Caco-2 (cell line): ENCODE measurements around the gene USP17L21. TPM values are rescaled to one million over a fixed set of nuclear protein-coding genes. Genes with fewer than 3 reads are reported as not detected.
A peak's percentile ranks its signal among the peaks of the same experiment; 100 is the strongest.
"Not testable (repeated sequence)": the region's sequence is repeated elsewhere in the genome, so short reads cannot be mapped to it uniquely, and the experiment has no call there.

Experiments
- BruUV-seq: library from RNA; stranded (reverse); fragments of 400-500 nt; replicated peaks from 2 replicates; lab custom pipeline; 2021; lab: Mats Ljungman, UMichigan
- CTCF ChIA-PET: fragments of 300-600 bp; sonication (Branson Sonifier 250); formaldehyde crosslinking; loops from one replicate; lab custom pipeline; 2022; ENCODE audit warnings: antibody characterized with exemption; lab: Charles Lee
- POLR2A ChIA-PET: fragments of 300-600 bp; sonication (Branson Sonifier 250); formaldehyde crosslinking; loops from one replicate; lab custom pipeline; 2022; ENCODE audit warnings: antibody characterized with exemption; lab: Charles Lee
- DNase-seq, 2 experiments: peaks; one replicate each; pipeline versions ENCODE4 v3.0.0 to v3.0.0-alpha.2; 2020 to 2022
- H3K27me3 ChIP-seq: replicated peaks from 2 replicates; pipeline ENCODE4 v1.6.0; 2011; ENCODE audit warnings: low read length; ENCODE audit not compliant: control insufficient read depth, insufficient read depth
- H3K36me3 ChIP-seq: 2 replicates; pipeline ENCODE4 v1.5.1; 2011; ENCODE audit warnings: low read length; ENCODE audit not compliant: control insufficient read depth, insufficient read depth
- H3K4me1 ChIP-seq: fragments of 250-450 bp; sonication (Bioruptor Pico); 2 replicates; pipeline ENCODE4 v1.5.1; 2020; ENCODE audit warnings: mild to moderate bottlenecking
- H3K4me3 ChIP-seq: 2 replicates; pipeline ENCODE4 v1.5.1; 2011; ENCODE audit warnings: low read depth, mild to moderate bottlenecking, control low read depth, low read length
- H3K9me3 ChIP-seq: fragments of 250-450 bp; sonication (Bioruptor Pico); 2 replicates; pipeline ENCODE4 v1.5.1; 2020; ENCODE audit warnings: mild to moderate bottlenecking, moderate library complexity
- H3K27ac Mint-ChIP-seq: one replicate; pipeline ENCODE4 v1.8.0; 2022; ENCODE audit warnings: mixed read lengths; ENCODE audit not compliant: unreplicated experiment
- H3K27me3 Mint-ChIP-seq: one replicate; pipeline ENCODE4 v1.8.0; 2022; ENCODE audit warnings: mixed read lengths; ENCODE audit not compliant: insufficient read depth, unreplicated experiment
- H3K36me3 Mint-ChIP-seq: one replicate; pipeline ENCODE4 v1.8.0; 2022; ENCODE audit warnings: mild to moderate bottlenecking, mixed read lengths; ENCODE audit not compliant: insufficient read depth, unreplicated experiment
- H3K4me1 Mint-ChIP-seq: one replicate; pipeline ENCODE4 v1.8.0; 2022; ENCODE audit warnings: low read depth, mixed read lengths; ENCODE audit not compliant: unreplicated experiment
- H3K4me3 Mint-ChIP-seq: one replicate; pipeline ENCODE4 v1.8.0; 2022; ENCODE audit warnings: mild to moderate bottlenecking, moderate library complexity, mixed read lengths; ENCODE audit not compliant: unreplicated experiment
- H3K9me3 Mint-ChIP-seq: one replicate; pipeline ENCODE4 v1.8.0; 2022; ENCODE audit warnings: mixed read lengths; ENCODE audit not compliant: unreplicated experiment
- intact Hi-C: fragments of 100-400 bp; cut with micrococcal nuclease; formaldehyde crosslinking; loops from one replicate; pipeline ENCODE4 v1.10.0; 2022; ENCODE audit not compliant: unreplicated experiment
- total RNA-seq: library from RNA; stranded (reverse); gene quantifications from 2 replicates; pipeline ENCODE4 v1.2.3, GENCODE V29; 2022

The USP17L21 gene
- total RNA-seq, 1 experiment from 2014 or later = not detected

GRCh38 chr4:9238461-9238860 lies 24.2 kb upstream of the USP17L21 start:
- BruUV-seq, H3K4me1 Mint-ChIP-seq, H3K9me3 ChIP-seq, H3K4me3 Mint-ChIP-seq, H3K27me3 ChIP-seq, CTCF ChIA-PET, H3K9me3 Mint-ChIP-seq, H3K36me3 ChIP-seq, H3K4me3 ChIP-seq, POLR2A ChIA-PET, H3K27ac Mint-ChIP-seq, H3K4me1 ChIP-seq, intact Hi-C loops, H3K36me3 Mint-ChIP-seq, H3K27me3 Mint-ChIP-seq: not testable (repeated sequence)
- peak in 1 of 2 experiments; percentile 3 for DNase-seq

- H3K27me3 ChIP-seq, H3K9me3 ChIP-seq, H3K4me1 Mint-ChIP-seq, intact Hi-C loops, H3K27ac Mint-ChIP-seq, H3K4me3 ChIP-seq, H3K9me3 Mint-ChIP-seq, POLR2A ChIA-PET, H3K27me3 Mint-ChIP-seq, H3K4me1 ChIP-seq, H3K36me3 ChIP-seq, BruUV-seq, H3K36me3 Mint-ChIP-seq, CTCF ChIA-PET, H3K4me3 Mint-ChIP-seq, DNase-seq: not testable (repeated sequence)
Measured at GRCh38 chr4:9243579-9243978, 19.1 kb upstream of the USP17L21 start, which contains the start of gene USP17L17. USP17L17 (plus strand) TSS chr4:9243879; CDS start chr4:9243879, 0 bp downstream.

- H3K36me3 Mint-ChIP-seq, H3K27me3 Mint-ChIP-seq, H3K27me3 ChIP-seq, H3K4me1 Mint-ChIP-seq, H3K9me3 Mint-ChIP-seq, POLR2A ChIA-PET, CTCF ChIA-PET, H3K4me3 ChIP-seq, H3K9me3 ChIP-seq, H3K27ac Mint-ChIP-seq, H3K4me3 Mint-ChIP-seq, H3K36me3 ChIP-seq, BruUV-seq, intact Hi-C loops, H3K4me1 ChIP-seq: not testable (repeated sequence)
- DNase-seq = peak in 1 of 2 experiments; percentile 9
Measured at GRCh38 chr4:9247953-9248680, 14.6 kb upstream of the USP17L21 start, which contains the start of gene USP17L18. USP17L18 (plus strand) TSS chr4:9248630; CDS start chr4:9248630, 0 bp downstream.

- BruUV-seq, H3K36me3 Mint-ChIP-seq, H3K4me3 Mint-ChIP-seq, H3K9me3 Mint-ChIP-seq, intact Hi-C loops, H3K27me3 ChIP-seq, DNase-seq, H3K27me3 Mint-ChIP-seq, H3K9me3 ChIP-seq, CTCF ChIA-PET, H3K27ac Mint-ChIP-seq, H3K4me1 ChIP-seq, H3K4me1 Mint-ChIP-seq, H3K4me3 ChIP-seq, POLR2A ChIA-PET, H3K36me3 ChIP-seq: not testable (repeated sequence)
Measured at GRCh38 chr4:9253078-9253477, 9.6 kb upstream of the USP17L21 start, which contains the start of gene USP17L19. USP17L19 (plus strand) TSS chr4:9253378; CDS start chr4:9253378, 0 bp downstream.

DNA sequence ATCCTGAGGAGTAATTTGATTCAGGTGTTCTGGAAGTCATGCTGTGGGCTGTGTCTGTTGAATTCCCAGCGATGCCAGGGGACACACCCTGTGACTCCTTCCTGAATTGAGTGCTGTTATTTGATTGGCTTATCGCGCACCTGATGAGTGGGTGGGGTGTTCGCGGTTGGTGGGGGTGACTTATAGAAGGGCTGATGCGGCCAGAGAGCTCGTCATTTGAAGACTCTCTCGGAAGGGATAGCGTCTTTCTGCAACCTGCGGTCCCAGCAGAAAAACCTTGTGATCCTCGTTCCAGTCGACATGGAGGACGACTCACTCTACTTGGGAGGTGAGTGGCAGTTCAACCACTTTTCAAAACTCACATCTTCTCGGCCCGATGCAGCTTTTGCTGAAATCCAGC lies 4.8 kb upstream of the USP17L21 start, which contains the start of gene USP17L20:
Gene USP17L20, plus strand, starts transcription at position 301 of the 400 bp plus-strand sequence. Its CDS starts 0 bp downstream, at position 301.
- H3K27me3 Mint-ChIP-seq, H3K9me3 Mint-ChIP-seq, DNase-seq, H3K4me3 Mint-ChIP-seq, H3K4me1 Mint-ChIP-seq, H3K9me3 ChIP-seq, BruUV-seq, intact Hi-C loops, H3K36me3 Mint-ChIP-seq, H3K4me3 ChIP-seq, POLR2A ChIA-PET, H3K36me3 ChIP-seq, H3K27me3 ChIP-seq, H3K4me1 ChIP-seq, H3K27ac Mint-ChIP-seq, CTCF ChIA-PET: not testable (repeated sequence)

GRCh38 chr4:9267319-9267718 lies 4.6 kb downstream of the USP17L21 start, which contains the start of gene USP17L22:
USP17L22 (plus strand) TSS chr4:9267619; CDS start chr4:9267619, 0 bp downstream.
- H3K9me3 ChIP-seq, H3K4me1 Mint-ChIP-seq, CTCF ChIA-PET, intact Hi-C loops, DNase-seq, H3K4me3 ChIP-seq, H3K27me3 Mint-ChIP-seq, H3K27ac Mint-ChIP-seq, POLR2A ChIA-PET, H3K4me1 ChIP-seq, H3K36me3 ChIP-seq, H3K36me3 Mint-ChIP-seq, H3K4me3 Mint-ChIP-seq, H3K27me3 ChIP-seq, BruUV-seq, H3K9me3 Mint-ChIP-seq: not testable (repeated sequence)

GRCh38 chr4:9271719-9272118 lies 9.0 kb downstream of the USP17L21 start:
- H3K4me3 ChIP-seq, CTCF ChIA-PET, H3K4me1 Mint-ChIP-seq, H3K27ac Mint-ChIP-seq, POLR2A ChIA-PET, H3K27me3 Mint-ChIP-seq, BruUV-seq, H3K36me3 ChIP-seq, H3K9me3 Mint-ChIP-seq, H3K27me3 ChIP-seq, H3K9me3 ChIP-seq, H3K4me3 Mint-ChIP-seq, intact Hi-C loops, H3K4me1 ChIP-seq, H3K36me3 Mint-ChIP-seq: not testable (repeated sequence)
- peak; percentile 15 to 51 for DNase-seq
